Caco-2 (cell line): Measurements from ENCODE around the gene PACC1. TPM values are rescaled to one million over a fixed set of nuclear protein-coding genes. Genes with fewer than 3 reads are reported as not detected.

ENCODE experiments used
- BruUV-seq: library from RNA; stranded (reverse); fragments of 400-500 nt; replicated peaks from 2 replicates; lab custom pipeline; 2021; lab: Mats Ljungman, UMichigan
- CTCF ChIA-PET: fragments of 300-600 bp; sonication (Branson Sonifier 250); formaldehyde crosslinking; loops from one replicate; lab custom pipeline; 2022; ENCODE audit warnings: antibody characterized with exemption; lab: Charles Lee
- POLR2A ChIA-PET: fragments of 300-600 bp; sonication (Branson Sonifier 250); formaldehyde crosslinking; loops from one replicate; lab custom pipeline; 2022; ENCODE audit warnings: antibody characterized with exemption; lab: Charles Lee
- DNase-seq, 2 experiments: peaks; one replicate each; pipeline versions ENCODE4 v3.0.0 to v3.0.0-alpha.2; 2020 to 2022
- H3K27me3 ChIP-seq: replicated peaks from 2 replicates; pipeline ENCODE4 v1.6.0; 2011; ENCODE audit warnings: low read length; ENCODE audit not compliant: control insufficient read depth, insufficient read depth
- H3K36me3 ChIP-seq: 2 replicates; pipeline ENCODE4 v1.5.1; 2011; ENCODE audit warnings: low read length; ENCODE audit not compliant: control insufficient read depth, insufficient read depth
- H3K4me1 ChIP-seq: fragments of 250-450 bp; sonication (Bioruptor Pico); 2 replicates; pipeline ENCODE4 v1.5.1; 2020; ENCODE audit warnings: mild to moderate bottlenecking
- H3K4me3 ChIP-seq: 2 replicates; pipeline ENCODE4 v1.5.1; 2011; ENCODE audit warnings: low read depth, mild to moderate bottlenecking, control low read depth, low read length
- H3K9me3 ChIP-seq: fragments of 250-450 bp; sonication (Bioruptor Pico); 2 replicates; pipeline ENCODE4 v1.5.1; 2020; ENCODE audit warnings: mild to moderate bottlenecking, moderate library complexity
- H3K27ac Mint-ChIP-seq: one replicate; pipeline ENCODE4 v1.8.0; 2022; ENCODE audit warnings: mixed read lengths; ENCODE audit not compliant: unreplicated experiment
- H3K27me3 Mint-ChIP-seq: one replicate; pipeline ENCODE4 v1.8.0; 2022; ENCODE audit warnings: mixed read lengths; ENCODE audit not compliant: insufficient read depth, unreplicated experiment
- H3K36me3 Mint-ChIP-seq: one replicate; pipeline ENCODE4 v1.8.0; 2022; ENCODE audit warnings: mild to moderate bottlenecking, mixed read lengths; ENCODE audit not compliant: insufficient read depth, unreplicated experiment
- H3K4me1 Mint-ChIP-seq: one replicate; pipeline ENCODE4 v1.8.0; 2022; ENCODE audit warnings: low read depth, mixed read lengths; ENCODE audit not compliant: unreplicated experiment
- H3K4me3 Mint-ChIP-seq: one replicate; pipeline ENCODE4 v1.8.0; 2022; ENCODE audit warnings: mild to moderate bottlenecking, moderate library complexity, mixed read lengths; ENCODE audit not compliant: unreplicated experiment
- H3K9me3 Mint-ChIP-seq: one replicate; pipeline ENCODE4 v1.8.0; 2022; ENCODE audit warnings: mixed read lengths; ENCODE audit not compliant: unreplicated experiment
- intact Hi-C: fragments of 100-400 bp; cut with micrococcal nuclease; formaldehyde crosslinking; loops from one replicate; pipeline ENCODE4 v1.10.0; 2022; ENCODE audit not compliant: unreplicated experiment
- total RNA-seq: library from RNA; stranded (reverse); gene quantifications from 2 replicates; pipeline ENCODE4 v1.2.3, GENCODE V29; 2022
- TF ChIP-seq, protein P1 (sequence below), 2 experiments: fragments of 200-600 bp in 1 of 2; IDR thresholded peaks; 1 replicate in 1 of 2; 2 replicates in 1 of 2; pipeline versions ENCODE4 v1.5.1 to v1.8.0; 2011 to 2022; ENCODE audit warnings: antibody characterized with exemption in 1 of 2, control low read depth in 1 of 2, inconsistent platforms in 1 of 2, low read depth in 1 of 2, low read length in 1 of 2, mild to moderate bottlenecking in 1 of 2, moderate library complexity in 1 of 2; ENCODE audit not compliant: insufficient read depth in 1 of 2, severe bottlenecking in 1 of 2, unreplicated experiment in 1 of 2

PACC1 gene
- total RNA-seq, 1 experiment from 2014 or later: 15.6 TPM

DNA sequence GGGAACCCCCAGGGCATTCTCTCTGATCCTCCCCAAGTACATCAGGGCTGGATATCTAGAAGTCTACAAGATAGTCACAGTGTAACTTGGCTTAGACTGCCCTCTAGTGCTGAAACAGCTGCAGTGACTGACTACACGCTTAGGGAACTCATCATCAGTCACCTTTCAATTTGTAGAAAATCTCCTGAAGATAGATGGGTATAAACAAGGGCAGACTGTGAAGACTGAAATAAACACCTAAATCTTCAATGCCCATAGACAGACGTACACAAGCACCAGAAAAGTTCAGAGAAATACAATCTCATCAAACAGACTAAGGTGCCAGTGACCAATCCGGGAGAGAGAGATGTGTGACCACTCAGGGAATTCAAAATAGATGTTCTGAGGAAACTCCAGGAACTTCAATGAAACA, 46.6 kb downstream of the PACC1 start:
- intact Hi-C loops: loop anchor here (1.0 to 5.0 kb wide), 5 partner anchors 76 to 687 kb away; no protein-coding TSS in a partner anchor
- Histone ChIP-seq H3K36me3 (peaks cover 2% of the 10 kb centered on the region; the same call in 1 of the 2 replicates), H3K9me3 (no peaks in the 10 kb centered on the region), H3K4me3 (no peak overlapping the region), H3K27me3 (no peaks in the 10 kb centered on the region), H3K4me1 (0 out of 2 replicates have a peak, but pooled peaks cover 5% of the 10 kb centered on the region)
- Mint-ChIP-seq H3K9me3 (no peaks in the 10 kb centered on the region), H3K4me3 (no peak overlapping the region), H3K36me3 (peaks cover 90% of the 10 kb centered on the region), H3K27ac (peak overlapping the region; percentile 56), H3K4me1 (no peaks in the 10 kb centered on the region), H3K27me3 (no peaks in the 10 kb centered on the region)
- ChIA-PET CTCF (interaction anchor here (1.0 to 2.7 kb wide), 2 partner anchors 88 to 297 kb away, joined by 5 to 15 read pairs; no protein-coding TSS in a partner anchor), POLR2A (no interaction called here)
- no TSS peak for BruUV-seq
- peak; percentile 73 to 76 for DNase-seq
- TF ChIP-seq, protein P1, sequence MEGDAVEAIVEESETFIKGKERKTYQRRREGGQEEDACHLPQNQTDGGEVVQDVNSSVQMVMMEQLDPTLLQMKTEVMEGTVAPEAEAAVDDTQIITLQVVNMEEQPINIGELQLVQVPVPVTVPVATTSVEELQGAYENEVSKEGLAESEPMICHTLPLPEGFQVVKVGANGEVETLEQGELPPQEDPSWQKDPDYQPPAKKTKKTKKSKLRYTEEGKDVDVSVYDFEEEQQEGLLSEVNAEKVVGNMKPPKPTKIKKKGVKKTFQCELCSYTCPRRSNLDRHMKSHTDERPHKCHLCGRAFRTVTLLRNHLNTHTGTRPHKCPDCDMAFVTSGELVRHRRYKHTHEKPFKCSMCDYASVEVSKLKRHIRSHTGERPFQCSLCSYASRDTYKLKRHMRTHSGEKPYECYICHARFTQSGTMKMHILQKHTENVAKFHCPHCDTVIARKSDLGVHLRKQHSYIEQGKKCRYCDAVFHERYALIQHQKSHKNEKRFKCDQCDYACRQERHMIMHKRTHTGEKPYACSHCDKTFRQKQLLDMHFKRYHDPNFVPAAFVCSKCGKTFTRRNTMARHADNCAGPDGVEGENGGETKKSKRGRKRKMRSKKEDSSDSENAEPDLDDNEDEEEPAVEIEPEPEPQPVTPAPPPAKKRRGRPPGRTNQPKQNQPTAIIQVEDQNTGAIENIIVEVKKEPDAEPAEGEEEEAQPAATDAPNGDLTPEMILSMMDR (IDR thresholded peaks at IDR 0.05; ENCODE audit: insufficient read depth in 1 of 2, low read depth in 1 of 2, low read length in 1 of 2, severe bottlenecking in 1 of 2, unreplicated experiment in 1 of 2): peak; percentile 86

DNA sequence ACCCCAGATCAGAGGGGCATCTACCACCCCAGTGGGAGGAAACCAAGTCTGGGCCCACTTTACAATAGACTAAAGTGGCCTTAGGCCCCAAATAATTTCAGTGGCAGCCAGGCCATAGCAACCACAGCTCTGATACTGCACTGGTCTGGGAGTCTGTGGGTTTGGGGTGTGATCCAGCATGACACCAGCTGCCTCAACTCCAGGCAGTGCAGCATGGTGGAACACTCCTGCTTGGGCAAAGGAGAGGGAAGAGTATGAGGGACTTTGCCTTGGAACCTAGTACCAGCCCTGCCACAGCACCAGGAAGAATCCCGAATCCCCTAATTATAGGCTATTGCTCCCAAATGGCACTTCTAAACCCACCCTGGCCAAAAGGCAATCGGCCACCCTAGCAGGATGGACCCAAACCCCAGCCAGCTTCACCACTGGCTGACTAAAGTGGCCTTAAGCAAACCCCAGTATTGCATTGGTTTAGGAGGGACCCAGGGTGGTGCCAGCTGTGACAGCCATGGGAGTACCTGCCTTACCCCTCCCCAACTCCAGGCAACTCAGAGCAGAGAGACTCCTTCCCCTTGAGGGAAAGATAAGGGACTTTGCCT, 47.1 kb downstream of the PACC1 start:
- ChIA-PET POLR2A (no interaction called here), CTCF (interaction anchor here (1.6 to 2.7 kb wide), 2 partner anchors 88 to 297 kb away, joined by 6 to 15 read pairs; no protein-coding TSS in a partner anchor)
- H3K27ac Mint-ChIP-seq: peak overlapping the region; percentile 56
- Histone ChIP-seq H3K4me3 (no peak overlapping the region), H3K36me3 (peaks cover 2% of the 10 kb centered on the region; the same call in 1 of the 2 replicates), H3K27me3 (no peaks in the 10 kb centered on the region), H3K4me1 (0 out of 2 replicates have a peak, but pooled peaks cover 5% of the 10 kb centered on the region), H3K9me3 (no peaks in the 10 kb centered on the region)
- no TSS peak for BruUV-seq
- intact Hi-C loops: loop anchor here (1.0 to 5.0 kb wide), 5 partner anchors 75 to 687 kb away; no protein-coding TSS in a partner anchor
- H3K4me3 Mint-ChIP-seq: no peak overlapping the region
- no peaks in the 10 kb centered on the region for H3K4me1 Mint-ChIP-seq
- no peaks in the 10 kb centered on the region for H3K9me3 Mint-ChIP-seq
- no peak for DNase-seq
- peaks cover 88% of the 10 kb centered on the region for H3K36me3 Mint-ChIP-seq
- TF ChIP-seq, protein P1 (IDR thresholded peaks at IDR 0.05; ENCODE audit: insufficient read depth in 1 of 2, low read depth in 1 of 2, low read length in 1 of 2, severe bottlenecking in 1 of 2, unreplicated experiment in 1 of 2): no peak
- no peaks in the 10 kb centered on the region for H3K27me3 Mint-ChIP-seq

DNA sequence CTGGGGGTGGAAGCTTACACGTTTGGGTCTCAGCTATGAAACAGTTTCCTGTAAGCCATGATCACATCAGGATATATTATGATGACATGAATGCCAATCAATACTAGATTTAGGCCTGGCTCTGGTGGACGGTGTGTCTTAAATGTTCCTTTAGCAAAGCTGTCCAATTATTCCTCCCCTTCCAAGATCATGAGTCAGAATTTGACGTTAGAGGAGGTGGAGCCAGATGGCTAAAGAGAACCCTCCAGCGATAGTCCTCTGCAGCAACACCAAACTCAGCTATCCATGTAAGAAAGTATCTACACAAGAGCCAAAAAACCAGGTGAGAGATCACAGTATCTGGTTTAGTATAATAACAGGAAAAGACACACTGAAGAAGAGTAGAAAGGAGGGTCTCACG, 47.8 kb downstream of the PACC1 start:
- ChIA-PET POLR2A (no interaction called here), CTCF (interaction anchor here (1.6 to 2.7 kb wide), 2 partner anchors 89 to 296 kb away, joined by 6 to 15 read pairs; no protein-coding TSS in a partner anchor)
- Histone ChIP-seq H3K4me1 (0 out of 2 replicates have a peak, but pooled peaks cover 5% of the 10 kb centered on the region), H3K9me3 (no peaks in the 10 kb centered on the region), H3K36me3 (peaks cover 2% of the 10 kb centered on the region; the same call in 1 of the 2 replicates), H3K4me3 (no peak overlapping the region), H3K27me3 (no peaks in the 10 kb centered on the region)
- no peak overlapping the region for H3K4me3 Mint-ChIP-seq
- peaks cover 94% of the 10 kb centered on the region for H3K36me3 Mint-ChIP-seq
- H3K9me3 Mint-ChIP-seq: no peaks in the 10 kb centered on the region
- H3K27me3 Mint-ChIP-seq: no peaks in the 10 kb centered on the region
- intact Hi-C loops: loop anchor here (5.0 kb wide), 1 partner anchor 75 kb away; no protein-coding TSS in a partner anchor
- TF ChIP-seq, protein P1 (IDR thresholded peaks at IDR 0.05; ENCODE audit: insufficient read depth in 1 of 2, low read depth in 1 of 2, low read length in 1 of 2, severe bottlenecking in 1 of 2, unreplicated experiment in 1 of 2): no peak
- DNase-seq: no peak
- H3K27ac Mint-ChIP-seq: peak overlapping the region; percentile 56
- BruUV-seq: no TSS peak
- no peaks in the 10 kb centered on the region for H3K4me1 Mint-ChIP-seq
